ENCODE results near the gene KDF1. TPM values are rescaled to one million over a fixed set of nuclear protein-coding genes. Genes with fewer than 3 reads are reported as not detected.

KDF1 gene
- total RNA-seq, 4 donors from 2014 or later, result 2.3 TPM; not detected in 3

DNA sequence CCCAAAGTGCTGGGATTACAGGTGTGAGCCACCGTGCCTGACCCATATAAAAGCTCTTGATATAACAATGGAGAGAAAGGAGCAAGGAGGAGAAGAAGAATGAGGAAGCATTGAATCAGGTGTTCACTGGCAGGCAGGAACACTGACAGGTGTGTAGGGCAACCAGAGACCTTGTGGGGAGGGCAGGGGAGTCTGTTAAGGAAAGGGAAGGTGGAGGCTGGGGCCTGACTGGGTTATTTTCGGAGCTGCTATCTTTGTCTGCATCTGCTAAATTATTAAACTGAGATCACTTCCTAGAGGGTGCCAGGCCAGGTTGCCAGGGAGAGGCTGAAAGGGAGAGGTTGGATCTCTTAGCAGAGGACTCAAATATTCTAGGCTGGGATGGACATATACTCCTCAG lies 26.4 kb upstream of the KDF1 start:
- WGBS, 2 donors (ENCODE audit: low coverage in 1 of 2), result 25 to 43% methylated on average over 1 to 2 of the region's 2 CpGs

DNA sequence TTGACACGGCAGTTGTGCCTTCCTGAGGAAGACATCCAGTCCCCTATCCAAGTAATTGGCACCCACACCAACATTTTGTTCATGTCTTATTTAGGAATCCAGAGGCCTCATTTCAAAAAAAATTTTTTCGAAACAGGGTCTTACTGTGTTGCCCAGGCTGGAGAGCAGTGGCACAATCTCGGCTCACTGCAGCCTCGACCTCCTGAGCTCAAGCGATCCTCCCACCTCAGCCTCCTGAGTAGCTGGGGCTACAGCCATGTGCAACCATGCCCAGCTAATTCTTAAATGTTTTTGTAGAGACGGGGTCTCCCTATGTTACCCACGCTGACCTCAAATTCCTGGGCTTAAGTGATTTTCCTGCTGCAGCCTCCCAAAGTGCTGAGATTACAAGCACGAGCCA lies 24.0 kb upstream of the KDF1 start:
- Histone ChIP-seq H3K4me1 (no peaks in the 10 kb centered on the region), H3K9me3 (no peaks in the 10 kb centered on the region), H3K27me3 (peaks cover 51% of the 10 kb centered on the region), H3K36me3 (no peaks in the 10 kb centered on the region), H3K27ac (no peak overlapping the region), H3K4me3 (no peak overlapping the region)
- 50 to 85% methylated on average over 2 to 5 of the region's 8 CpGs for WGBS, 2 donors (ENCODE audit: low coverage in 1 of 2)
- ATAC-seq, result no peak
- TF ChIP-seq POLR2AphosphoS5 (IDR thresholded peaks at IDR 0.05) (no peak), EP300 (IDR thresholded peaks at IDR 0.05) (no peak), POLR2A (IDR thresholded peaks at IDR 0.05) (no peak)
- TF ChIP-seq, protein P1, sequence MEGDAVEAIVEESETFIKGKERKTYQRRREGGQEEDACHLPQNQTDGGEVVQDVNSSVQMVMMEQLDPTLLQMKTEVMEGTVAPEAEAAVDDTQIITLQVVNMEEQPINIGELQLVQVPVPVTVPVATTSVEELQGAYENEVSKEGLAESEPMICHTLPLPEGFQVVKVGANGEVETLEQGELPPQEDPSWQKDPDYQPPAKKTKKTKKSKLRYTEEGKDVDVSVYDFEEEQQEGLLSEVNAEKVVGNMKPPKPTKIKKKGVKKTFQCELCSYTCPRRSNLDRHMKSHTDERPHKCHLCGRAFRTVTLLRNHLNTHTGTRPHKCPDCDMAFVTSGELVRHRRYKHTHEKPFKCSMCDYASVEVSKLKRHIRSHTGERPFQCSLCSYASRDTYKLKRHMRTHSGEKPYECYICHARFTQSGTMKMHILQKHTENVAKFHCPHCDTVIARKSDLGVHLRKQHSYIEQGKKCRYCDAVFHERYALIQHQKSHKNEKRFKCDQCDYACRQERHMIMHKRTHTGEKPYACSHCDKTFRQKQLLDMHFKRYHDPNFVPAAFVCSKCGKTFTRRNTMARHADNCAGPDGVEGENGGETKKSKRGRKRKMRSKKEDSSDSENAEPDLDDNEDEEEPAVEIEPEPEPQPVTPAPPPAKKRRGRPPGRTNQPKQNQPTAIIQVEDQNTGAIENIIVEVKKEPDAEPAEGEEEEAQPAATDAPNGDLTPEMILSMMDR (IDR thresholded peaks at IDR 0.05), result no peak

More for the DNA sequence above, 26.4 kb upstream of the KDF1 start:
- no peak for ATAC-seq
- no peak overlapping the region for H3K27ac ChIP-seq
- H3K4me1 ChIP-seq, result no peaks in the 10 kb centered on the region
- no peak overlapping the region for H3K4me3 ChIP-seq
- peaks cover 54% of the 10 kb centered on the region for H3K27me3 ChIP-seq
- TF ChIP-seq POLR2A (IDR thresholded peaks at IDR 0.05) (no peak), EP300 (IDR thresholded peaks at IDR 0.05) (no peak), POLR2AphosphoS5 (IDR thresholded peaks at IDR 0.05) (no peak)
- TF ChIP-seq, protein P1 (IDR thresholded peaks at IDR 0.05), result no peak
- H3K9me3 ChIP-seq, result no peaks in the 10 kb centered on the region
- H3K36me3 ChIP-seq, result no peaks in the 10 kb centered on the region

DNA sequence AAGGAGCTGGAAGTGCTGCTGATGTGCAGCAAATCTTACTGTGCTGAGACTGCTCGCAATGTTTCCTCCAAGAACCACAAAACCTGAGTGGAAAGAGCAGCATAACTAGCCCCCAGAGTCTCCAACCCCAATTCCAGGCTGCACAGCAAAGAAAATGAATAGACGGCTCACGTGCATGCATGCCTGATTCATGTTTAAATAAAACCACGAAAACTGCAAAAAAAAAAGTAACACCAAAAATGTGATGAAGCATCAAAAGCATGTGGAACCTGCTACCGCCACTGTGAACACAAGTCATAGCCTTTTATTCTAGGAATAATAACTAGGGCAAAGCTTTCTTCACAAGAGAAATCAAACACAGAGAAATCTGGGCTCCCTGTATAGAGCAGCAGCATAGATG lies 23.6 kb upstream of the KDF1 start:
- 52 to 60% methylated on average over 2 to 5 of the region's 5 CpGs for WGBS, 2 donors (ENCODE audit: low coverage in 1 of 2)
- no peaks in the 10 kb centered on the region for H3K36me3 ChIP-seq
- TF ChIP-seq EP300 (IDR thresholded peaks at IDR 0.05) (no peak), POLR2A (IDR thresholded peaks at IDR 0.05) (no peak), POLR2AphosphoS5 (IDR thresholded peaks at IDR 0.05) (no peak)
- TF ChIP-seq, protein P1 (IDR thresholded peaks at IDR 0.05), result no peak
- no peak for ATAC-seq
- H3K27me3 ChIP-seq, result peaks cover 51% of the 10 kb centered on the region
- no peaks in the 10 kb centered on the region for H3K4me1 ChIP-seq
- H3K9me3 ChIP-seq, result no peaks in the 10 kb centered on the region
- no peak overlapping the region for H3K4me3 ChIP-seq
- no peak overlapping the region for H3K27ac ChIP-seq

DNA sequence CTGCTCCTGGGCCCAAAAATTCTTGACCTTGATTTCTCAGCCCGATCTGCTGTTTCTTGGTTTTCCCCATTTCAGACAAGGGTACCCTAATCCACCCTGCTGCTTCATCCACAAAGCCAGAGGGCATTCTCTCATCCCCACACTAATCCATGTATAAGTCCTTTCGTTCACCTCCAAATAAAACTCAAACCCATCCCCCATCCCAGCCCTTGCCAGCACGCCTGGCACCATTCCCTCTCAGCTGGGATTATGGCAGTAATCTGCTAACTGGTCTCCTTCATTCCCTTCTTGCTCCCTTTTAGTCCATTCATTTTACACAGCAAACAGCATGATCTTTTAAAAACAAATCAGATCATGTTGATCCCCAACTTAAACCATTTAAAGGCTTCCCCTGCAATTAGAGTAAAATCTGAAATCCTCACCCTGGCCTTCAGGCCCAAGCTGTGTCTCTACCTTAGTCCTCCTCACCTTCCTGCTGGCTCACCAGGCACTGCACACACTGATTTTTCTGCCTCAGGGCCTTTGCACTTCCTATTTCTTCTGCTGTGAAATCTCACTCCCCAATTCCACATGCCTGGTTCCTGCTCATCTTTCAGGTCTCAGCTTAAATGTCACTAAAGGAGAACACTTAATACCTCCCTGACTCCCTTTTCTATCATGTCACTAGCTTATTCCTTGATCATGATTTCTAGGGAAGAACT lies 21.0 kb upstream of the KDF1 start:
- Histone ChIP-seq H3K9me3 (no peaks in the 10 kb centered on the region), H3K4me1 (no peaks in the 10 kb centered on the region), H3K27ac (no peak overlapping the region), H3K27me3 (peaks cover 38% of the 10 kb centered on the region), H3K36me3 (no peaks in the 10 kb centered on the region), H3K4me3 (no peak overlapping the region)
- 67 to 77% methylated on average over 3 of the region's 3 CpGs for WGBS, 2 donors (ENCODE audit: low coverage in 1 of 2)
- no peak for ATAC-seq
- TF ChIP-seq POLR2A (IDR thresholded peaks at IDR 0.05) (no peak), POLR2AphosphoS5 (IDR thresholded peaks at IDR 0.05) (no peak), EP300 (IDR thresholded peaks at IDR 0.05) (no peak)
- TF ChIP-seq, protein P1 (IDR thresholded peaks at IDR 0.05), result no peak

DNA sequence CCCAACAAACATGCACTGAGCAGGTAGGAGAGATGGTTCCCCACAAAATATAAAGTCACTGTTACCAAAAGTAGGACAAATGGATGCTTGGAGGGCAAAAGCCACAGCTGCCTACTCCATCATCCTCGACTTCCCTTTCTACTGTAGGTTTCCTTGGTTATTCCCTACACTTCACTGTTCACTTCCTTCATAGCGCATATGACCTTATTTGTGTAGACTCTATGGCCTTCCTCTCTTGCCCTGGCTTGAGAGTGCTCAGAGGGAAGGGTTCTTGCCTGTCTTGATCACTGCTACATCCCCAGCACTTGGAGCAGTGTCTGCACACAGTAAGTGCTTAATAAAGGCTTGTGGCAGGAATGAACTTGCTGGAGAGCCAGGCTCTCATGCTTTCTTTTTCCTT lies 18.6 kb upstream of the KDF1 start:
- Histone ChIP-seq H3K9me3 (no peaks in the 10 kb centered on the region), H3K4me1 (no peaks in the 10 kb centered on the region), H3K36me3 (no peaks in the 10 kb centered on the region), H3K27me3 (peaks cover 25% of the 10 kb centered on the region), H3K27ac (no peak overlapping the region), H3K4me3 (no peak overlapping the region)
- WGBS, 2 donors (ENCODE audit: low coverage in 1 of 2), result 52 to 53% methylated on average over 2 of the region's 2 CpGs
- ATAC-seq, result no peak
- no peak for TF ChIP-seq POLR2AphosphoS5 (IDR thresholded peaks at IDR 0.05)
- TF ChIP-seq, protein P1 (IDR thresholded peaks at IDR 0.05), result no peak
- no peak for TF ChIP-seq EP300 (IDR thresholded peaks at IDR 0.05)

Measured in gastroesophageal sphincter (tissue), 4 donors.